Transverse colon (tissue), 4 donors: ENCODE results near the gene GORAB. TPM values are rescaled to one million over a fixed set of nuclear protein-coding genes. Genes with fewer than 3 reads are reported as not detected.
A peak's percentile ranks its signal among the peaks of the same experiment; 100 is the strongest.

Experiments
- DNase-seq: peaks from one replicate; pipeline ENCODE4 v3.0.0-alpha.2; 2019
- H3K27ac ChIP-seq, 4 donors: fragments of 200-600 bp; sonication (generic); 2 replicates each; pipeline ENCODE4 v1.5.1; 2016 to 2018; ENCODE audit warnings: inconsistent platforms in 4 of 4
- H3K27me3 ChIP-seq: fragments of 200-600 bp; sonication (generic); 2 replicates; pipeline ENCODE4 v1.5.1; 2017; ENCODE audit warnings: inconsistent platforms
- H3K36me3 ChIP-seq, 4 donors: fragments of 200-600 bp; sonication (generic); 2 replicates each; pipeline ENCODE4 v1.5.1; 2017 to 2019; ENCODE audit warnings: inconsistent platforms in 4 of 4
- H3K4me1 ChIP-seq, 4 donors: fragments of 200-600 bp; sonication (generic); 2 replicates each; pipeline ENCODE4 v1.5.1; 2017 to 2020; ENCODE audit warnings: inconsistent platforms in 4 of 4
- H3K4me3 ChIP-seq, 4 donors: fragments of 200-600 bp; sonication (generic); 1 replicate in 1 of 4; 2 replicates in 3 of 4; pipeline versions ENCODE4 v1.5.1 to v1.6.1; 2017 to 2019; ENCODE audit warnings: inconsistent platforms in 4 of 4
- H3K9me3 ChIP-seq, 2 donors: fragments of 200-600 bp; sonication (generic); 2 replicates each; pipeline ENCODE4 v1.5.1; 2017 to 2019; ENCODE audit warnings: inconsistent platforms in 2 of 2
- CTCF ChIP-seq, 5 experiments: fragments of 200-600 bp in 3 of 5; fragments of 450-650 bp in 2 of 5; sonication (generic) in 3 of 5; IDR thresholded peaks; 1 replicate in 2 of 5; 2 replicates in 3 of 5; pipeline ENCODE4 v1.5.1; 2016 to 2017; ENCODE audit warnings: antibody characterized with exemption in 5 of 5, inconsistent platforms in 3 of 5, mild to moderate bottlenecking in 2 of 5, moderate library complexity in 1 of 5
- EP300 ChIP-seq: sonication (generic); formaldehyde crosslinking; IDR thresholded peaks from one replicate; pipeline ENCODE4 v1.6.1; 2017; ENCODE audit warnings: antibody characterized with exemption, low read depth
- POLR2A ChIP-seq: fragments of 450-650 bp; IDR thresholded peaks from one replicate; pipeline ENCODE4 v1.6.1; 2016; ENCODE audit warnings: antibody characterized with exemption, mild to moderate bottlenecking, moderate library complexity
- POLR2AphosphoS5 ChIP-seq, 3 donors: sonication (generic); formaldehyde crosslinking; IDR thresholded peaks; one replicate each; pipeline ENCODE4 v1.6.1; 2016; ENCODE audit warnings: antibody characterized with exemption in 3 of 3
- WGBS, 2 donors: methylation state at CpG; one replicate each; pipeline ENCODE4 v1.1.5; 2018; ENCODE audit warnings: low coverage in 1 of 2; 5-methylcytosine and 5-hydroxymethylcytosine counted together
- in situ Hi-C, 4 donors: fragments of 200-750 bp; cut with MboI; loops; one replicate each; pipeline versions ENCODE4 v1.15.0 to v1.15.1; 2017; ENCODE audit warnings: low sequenced_read_pairs in 3 of 4, low pct_ligation_motif_present in 1 of 4, low pct_unique_long_range_greater_than_20kb in 1 of 4
- intact Hi-C: fragments of 100-400 bp; cut with DNase I; formaldehyde crosslinking; loops from one replicate; pipeline ENCODE4 v1.15.1; 2023; ENCODE audit warnings: low total_unique reads
- total RNA-seq, 4 donors: library from RNA; depleted of rRNA; stranded (reverse); fragments of >200 nt; gene quantifications; one replicate each; pipeline ENCODE4 v1.1.0, GENCODE V29; 2016

GORAB gene
- total RNA-seq, 4 donors from 2014 or later = 8.2 to 83.0 (median 29.9) TPM

- Histone ChIP-seq H3K36me3 (no peaks in the 10 kb centered on the region), H3K4me3 (no peak overlapping the region), H3K9me3 (no peaks in the 10 kb centered on the region), H3K27ac (peak overlapping the region; percentile 56 to 71 (median 64)), H3K4me1 (peaks cover 0 to 18% (median 6%) of the 10 kb centered on the region in 4 donors), H3K27me3 (no peaks in the 10 kb centered on the region)
- DNase-seq = no peak
- in situ Hi-C loops (no loop called here), intact Hi-C loops (no loop called here)
- 37 to 54% methylated on average over 3 of the region's 3 CpGs for WGBS, 2 donors
- TF ChIP-seq CTCF (IDR thresholded peaks at IDR 0.05) = no peak
- TF ChIP-seq POLR2A = no peak
- no peak for TF ChIP-seq EP300
- TF ChIP-seq POLR2AphosphoS5 (IDR thresholded peaks at IDR 0.05) = no peak
Observed at GRCh38 chr1:170518965-170519364, 13.0 kb upstream of the GORAB start.

DNA sequence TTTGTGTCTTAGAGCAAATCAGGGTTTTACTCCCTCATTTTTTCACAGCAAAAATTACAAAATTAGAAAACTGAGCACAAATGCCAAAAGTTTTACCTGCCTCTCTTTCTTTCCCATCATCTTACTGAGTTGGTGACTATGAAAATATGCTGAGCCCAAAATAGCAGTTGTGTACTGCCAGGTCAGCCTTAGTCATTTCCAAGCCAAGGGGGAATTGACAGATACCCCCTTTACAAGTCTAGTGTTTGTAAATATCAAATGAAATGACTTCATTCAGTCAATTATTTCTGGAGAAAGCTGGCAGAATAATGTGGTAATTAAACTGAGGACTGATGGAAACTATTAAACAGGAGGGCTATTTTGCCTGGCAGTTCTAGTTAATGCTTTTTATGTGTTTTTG lies 11.4 kb upstream of the GORAB start:
- intact Hi-C loops = no loop called here
- no peaks in the 10 kb centered on the region for H3K27me3 ChIP-seq
- in situ Hi-C loops = no loop called here
- no peak for DNase-seq
- no peak overlapping the region for H3K27ac ChIP-seq
- no peak overlapping the region for H3K4me3 ChIP-seq
- H3K36me3 ChIP-seq = no peaks in the 10 kb centered on the region
- H3K9me3 ChIP-seq = no peaks in the 10 kb centered on the region
- H3K4me1 ChIP-seq = peaks cover 0 to 18% (median 6%) of the 10 kb centered on the region in 4 donors
- TF ChIP-seq CTCF (IDR thresholded peaks at IDR 0.05) (no peak), POLR2AphosphoS5 (IDR thresholded peaks at IDR 0.05) (no peak), EP300 (no peak), POLR2A (no peak)

- Histone ChIP-seq H3K4me3 (no peak overlapping the region), H3K4me1 (peaks cover 0 to 18% (median 6%) of the 10 kb centered on the region in 4 donors), H3K27me3 (no peaks in the 10 kb centered on the region), H3K9me3 (no peaks in the 10 kb centered on the region), H3K36me3 (no peaks in the 10 kb centered on the region), H3K27ac (no peak overlapping the region)
- in situ Hi-C loops = no loop called here
- no peak for TF ChIP-seq CTCF (IDR thresholded peaks at IDR 0.05)
- TF ChIP-seq POLR2AphosphoS5 (IDR thresholded peaks at IDR 0.05) = no peak
- no peak for DNase-seq
- intact Hi-C loops = no loop called here
Observed at GRCh38 chr1:170521818-170522217, 10.1 kb upstream of the GORAB start.

- in situ Hi-C loops = loop anchor here in 1 of 4 donors (25.0 kb wide), 1 partner anchor 619 kb away; no protein-coding TSS in a partner anchor
Observed at GRCh38 chr1:170530972-170531757, 801 bp upstream of the GORAB start.

More at GRCh38 chr1:170530972-170531757, 801 bp upstream of the GORAB start:
- no peaks in the 10 kb centered on the region for H3K36me3 ChIP-seq
- H3K27ac ChIP-seq = peak overlapping the region; percentile 93 to 98 (median 94)
- no peak for TF ChIP-seq EP300
- TF ChIP-seq CTCF (IDR thresholded peaks at IDR 0.05) = no peak
- TF ChIP-seq POLR2A = no peak
- no peak for TF ChIP-seq POLR2AphosphoS5 (IDR thresholded peaks at IDR 0.05)
- DNase-seq = peak; percentile 13
- intact Hi-C loops = loop anchor here (5.0 kb wide), 1 partner anchor 989 kb away; no protein-coding TSS in a partner anchor
- WGBS, 2 donors = 25 to 46% methylated on average over 9 to 29 of the region's 29 CpGs
- H3K9me3 ChIP-seq = no peaks in the 10 kb centered on the region
- H3K4me3 ChIP-seq = peak overlapping the region; percentile 51 to 91 (median 67)
- H3K4me1 ChIP-seq = peaks cover 3 to 41% (median 19%) of the 10 kb centered on the region in 4 donors
- H3K27me3 ChIP-seq = no peaks in the 10 kb centered on the region
